ENCODE measurements around the gene TM6SF1. TPM values are rescaled to one million over a fixed set of nuclear protein-coding genes. Genes with fewer than 3 reads are reported as not detected.
"Not testable (repeated sequence)": the region's sequence is repeated elsewhere in the genome, so short reads cannot be mapped to it uniquely, and the experiment has no call there.

Gene TM6SF1
- total RNA-seq, 1 experiment from 2014 or later, result not detected

- H2AFZ ChIP-seq (ENCODE audit: low read length), result no peak overlapping the region
- H3K4me3 ChIP-seq (ENCODE audit: low read length), result peak overlapping the region; percentile 98
- peaks cover 11% of the 10 kb centered on the region for H3K9me3 ChIP-seq (ENCODE audit: low read length)
- no peaks in the 10 kb centered on the region for H3K9me2 ChIP-seq (replicated peaks; ENCODE audit: insufficient read depth, low read length)
- peaks cover 62% of the 10 kb centered on the region for H3K79me2 ChIP-seq (ENCODE audit: low read length)
- DNase-seq, result peak; percentile 56
- peaks cover 50% of the 10 kb centered on the region for H4K20me1 ChIP-seq (ENCODE audit: insufficient read depth, low read depth, low read length)
- peaks cover 40% of the 10 kb centered on the region for H3K36me3 ChIP-seq (ENCODE audit: insufficient read depth, low read length)
- H3K9ac ChIP-seq (ENCODE audit: low read length), result peak overlapping the region; percentile 97
- peak overlapping the region; percentile 70 for H3K27ac ChIP-seq (ENCODE audit: low read length)
- H3K4me1 ChIP-seq (ENCODE audit: low read length), result peaks cover 44% of the 10 kb centered on the region
- peak overlapping the region; percentile 84 for H3K4me2 ChIP-seq (ENCODE audit: low read depth, low read length, poor library complexity, severe bottlenecking)
- H3K27me3 ChIP-seq (ENCODE audit: low read length), result no peaks in the 10 kb centered on the region
These were observed 41.3 kb upstream of the TM6SF1 start for GRCh38 chr15:83066034-83066733.

- Histone ChIP-seq H3K4me2 (ENCODE audit: low read depth, low read length, poor library complexity, severe bottlenecking) (peak within 1 kb of the TSS; percentile 84), H3K4me1 (ENCODE audit: low read length) (peaks cover 44% of the 10 kb centered on the region), H2AFZ (ENCODE audit: low read length) (peak within 1 kb of the TSS; percentile 79), H3K9ac (ENCODE audit: low read length) (peak within 1 kb of the TSS; percentile 97), H3K4me3 (ENCODE audit: low read length) (peak within 1 kb of the TSS; percentile 98), H3K9me3 (ENCODE audit: low read length) (peaks cover 11% of the 10 kb centered on the region), H3K27ac (ENCODE audit: low read length) (peak within 1 kb of the TSS; percentile 70), H4K20me1 (ENCODE audit: insufficient read depth, low read depth, low read length) (peaks cover 43% of the 10 kb centered on the region), H3K79me2 (ENCODE audit: low read length) (peaks cover 54% of the 10 kb centered on the region), H3K27me3 (ENCODE audit: low read length) (no peaks in the 10 kb centered on the region), H3K36me3 (ENCODE audit: insufficient read depth, low read length) (peaks cover 35% of the 10 kb centered on the region), H3K9me2 (replicated peaks; ENCODE audit: insufficient read depth, low read length) (no peaks in the 10 kb centered on the region)
- DNase-seq, result peak; percentile 98
These were observed 40.5 kb upstream of the TM6SF1 start, which contains the start of gene BTBD1 for GRCh38 chr15:83066734-83067637. TSS of gene BTBD1 (minus strand) at chr15:83067252. CDS start at chr15:83067151, 101 bp downstream.

- peak overlapping the region; percentile 74 for H3K9ac ChIP-seq (ENCODE audit: low read length)
- peaks cover 47% of the 10 kb centered on the region for H3K79me2 ChIP-seq (ENCODE audit: low read length)
- peak overlapping the region; percentile 84 for H3K4me2 ChIP-seq (ENCODE audit: low read depth, low read length, poor library complexity, severe bottlenecking)
- peaks cover 11% of the 10 kb centered on the region for H3K9me3 ChIP-seq (ENCODE audit: low read length)
- H3K27me3 ChIP-seq (ENCODE audit: low read length), result no peaks in the 10 kb centered on the region
- peaks cover 29% of the 10 kb centered on the region for H3K36me3 ChIP-seq (ENCODE audit: insufficient read depth, low read length)
- H3K27ac ChIP-seq (ENCODE audit: low read length), result peak overlapping the region; percentile 50
- H3K4me3 ChIP-seq (ENCODE audit: low read length), result peak overlapping the region; percentile 98
- H3K9me2 ChIP-seq (replicated peaks; ENCODE audit: insufficient read depth, low read length), result no peaks in the 10 kb centered on the region
- peak overlapping the region; percentile 79 for H2AFZ ChIP-seq (ENCODE audit: low read length)
- peaks cover 37% of the 10 kb centered on the region for H4K20me1 ChIP-seq (ENCODE audit: insufficient read depth, low read depth, low read length)
- H3K4me1 ChIP-seq (ENCODE audit: low read length), result peaks cover 39% of the 10 kb centered on the region
- no peak for DNase-seq
These were observed 39.8 kb upstream of the TM6SF1 start for GRCh38 chr15:83067638-83067962.

- Histone ChIP-seq H3K9me3 (ENCODE audit: low read length) (peaks cover 11% of the 10 kb centered on the region), H3K9me2 (replicated peaks; ENCODE audit: insufficient read depth, low read length) (no peaks in the 10 kb centered on the region), H3K36me3 (ENCODE audit: insufficient read depth, low read length) (peaks cover 25% of the 10 kb centered on the region), H2AFZ (ENCODE audit: low read length) (peak overlapping the region; percentile 76; the same call in 1 of the 2 replicates), H3K9ac (ENCODE audit: low read length) (no peak overlapping the region), H3K4me3 (ENCODE audit: low read length) (0 out of 2 replicates have a peak overlapping the region, but pooled peaks have one; percentile 98), H3K79me2 (ENCODE audit: low read length) (peaks cover 43% of the 10 kb centered on the region), H3K27me3 (ENCODE audit: low read length) (no peaks in the 10 kb centered on the region), H3K27ac (ENCODE audit: low read length) (peak overlapping the region; percentile 50; the same call in 1 of the 2 replicates), H4K20me1 (ENCODE audit: insufficient read depth, low read depth, low read length) (peaks cover 32% of the 10 kb centered on the region), H3K4me1 (ENCODE audit: low read length) (peaks cover 35% of the 10 kb centered on the region), H3K4me2 (ENCODE audit: low read depth, low read length, poor library complexity, severe bottlenecking) (peak overlapping the region; percentile 84)
- DNase-seq, result no peak
These were observed 39.4 kb upstream of the TM6SF1 start for GRCh38 chr15:83068054-83068453.

- peaks cover 16% of the 10 kb centered on the region; the same call in 1 of the 2 replicates for H3K36me3 ChIP-seq (ENCODE audit: insufficient read depth, low read length)
- H3K9ac ChIP-seq (ENCODE audit: low read length); H2AFZ ChIP-seq (ENCODE audit: low read length); H3K9me2 ChIP-seq (replicated peaks; ENCODE audit: insufficient read depth, low read length); H3K4me2 ChIP-seq (ENCODE audit: low read depth, low read length, poor library complexity, severe bottlenecking); H3K4me3 ChIP-seq (ENCODE audit: low read length); H3K27me3 ChIP-seq (ENCODE audit: low read length); H3K27ac ChIP-seq (ENCODE audit: low read length): not testable (repeated sequence)
- peaks cover 31% of the 10 kb centered on the region for H3K79me2 ChIP-seq (ENCODE audit: low read length)
- peaks cover 23% of the 10 kb centered on the region for H3K4me1 ChIP-seq (ENCODE audit: low read length)
- H3K9me3 ChIP-seq (ENCODE audit: low read length), result peaks cover 16% of the 10 kb centered on the region
- peak; percentile 91 for DNase-seq
- H4K20me1 ChIP-seq (ENCODE audit: insufficient read depth, low read depth, low read length), result peaks cover 21% of the 10 kb centered on the region
These were observed 38.2 kb upstream of the TM6SF1 start for GRCh38 chr15:83069211-83069642.

GRCh38 chr15:83077491-83078230 lies 29.8 kb upstream of the TM6SF1 start:
- Histone ChIP-seq H3K9me3 (ENCODE audit: low read length) (peaks cover 4% of the 10 kb centered on the region; the same call in 1 of the 2 replicates), H3K4me3 (ENCODE audit: low read length) (no peak overlapping the region), H3K4me1 (ENCODE audit: low read length) (no peaks in the 10 kb centered on the region), H3K27me3 (ENCODE audit: low read length) (0 out of 2 replicates have a peak, but pooled peaks cover 2% of the 10 kb centered on the region), H3K36me3 (ENCODE audit: insufficient read depth, low read length) (no peaks in the 10 kb centered on the region), H3K4me2 (ENCODE audit: low read depth, low read length, poor library complexity, severe bottlenecking) (no peak overlapping the region), H4K20me1 (ENCODE audit: insufficient read depth, low read depth, low read length) (no peaks in the 10 kb centered on the region), H3K9me2 (replicated peaks; ENCODE audit: insufficient read depth, low read length) (no peaks in the 10 kb centered on the region), H3K9ac (ENCODE audit: low read length) (no peak overlapping the region), H3K79me2 (ENCODE audit: low read length) (no peaks in the 10 kb centered on the region), H3K27ac (ENCODE audit: low read length) (no peak overlapping the region), H2AFZ (ENCODE audit: low read length) (no peak overlapping the region)
- DNase-seq, result no peak

GRCh38 chr15:83078712-83079111 lies 28.7 kb upstream of the TM6SF1 start:
- Histone ChIP-seq H3K9me2 (replicated peaks; ENCODE audit: insufficient read depth, low read length) (no peaks in the 10 kb centered on the region), H4K20me1 (ENCODE audit: insufficient read depth, low read depth, low read length) (no peaks in the 10 kb centered on the region), H3K27ac (ENCODE audit: low read length) (no peak overlapping the region), H3K9ac (ENCODE audit: low read length) (no peak overlapping the region), H3K79me2 (ENCODE audit: low read length) (no peaks in the 10 kb centered on the region), H3K9me3 (ENCODE audit: low read length) (no peaks in the 10 kb centered on the region), H2AFZ (ENCODE audit: low read length) (no peak overlapping the region), H3K36me3 (ENCODE audit: insufficient read depth, low read length) (no peaks in the 10 kb centered on the region), H3K4me2 (ENCODE audit: low read depth, low read length, poor library complexity, severe bottlenecking) (no peak overlapping the region), H3K4me1 (ENCODE audit: low read length) (no peaks in the 10 kb centered on the region), H3K4me3 (ENCODE audit: low read length) (no peak overlapping the region), H3K27me3 (ENCODE audit: low read length) (0 out of 2 replicates have a peak, but pooled peaks cover 2% of the 10 kb centered on the region)
- no peak for DNase-seq

Data from Karpas-422 (cell line).